Thoracic aorta (tissue), 2 donors: Measurements from ENCODE around the gene SNED1. TPM values are rescaled to one million over a fixed set of nuclear protein-coding genes. Genes with fewer than 3 reads are reported as not detected.

Experiments
- ATAC-seq: fragments of 150-250 bp; one replicate; pipeline ENCODE4 v1.8.0; 2017; ENCODE audit warnings: low read depth; ENCODE audit not compliant: insufficient number of reproducible peaks, low FRiP score
- DNase-seq: peaks from one replicate; pipeline ENCODE4 v3.0.0-alpha.2; 2020; ENCODE audit warnings: low spot score
- H3K27ac ChIP-seq, 2 donors: fragments of 200-600 bp; sonication (generic); 1 replicate in 1 of 2; 2 replicates in 1 of 2; pipeline ENCODE4 v1.5.1; 2016; ENCODE audit warnings: mild to moderate bottlenecking in 2 of 2, moderate library complexity in 2 of 2
- H3K27me3 ChIP-seq: fragments of 200-600 bp; sonication (generic); replicated peaks from 2 replicates; pipeline ENCODE4 v1.6.0; 2016; ENCODE audit warnings: mild to moderate bottlenecking; ENCODE audit not compliant: insufficient read depth
- H3K36me3 ChIP-seq: fragments of 200-600 bp; sonication (generic); one replicate; pipeline ENCODE4 v1.5.1; 2016
- H3K4me1 ChIP-seq, 2 donors: fragments of 200-600 bp; sonication (generic); 1 replicate in 1 of 2; 2 replicates in 1 of 2; pipeline versions ENCODE4 v1.5.1 to v1.6.0; 2016; ENCODE audit warnings: low read depth in 2 of 2, mild to moderate bottlenecking in 1 of 2; ENCODE audit not compliant: control insufficient read depth in 1 of 2
- H3K4me3 ChIP-seq: fragments of 200-600 bp; sonication (generic); 2 replicates; pipeline ENCODE4 v1.5.1; 2016; ENCODE audit warnings: mild to moderate bottlenecking
- H3K9me3 ChIP-seq: fragments of 200-600 bp; sonication (generic); 2 replicates; pipeline ENCODE4 v1.5.1; 2016
- CTCF ChIP-seq: fragments of 200-600 bp; sonication (generic); IDR thresholded peaks from one replicate; pipeline ENCODE4 v1.5.1; 2019; ENCODE audit warnings: antibody characterized with exemption
- total RNA-seq, 2 donors: library from RNA; depleted of rRNA; stranded (reverse); fragments of >200 nt; gene quantifications; one replicate each; pipeline versions ENCODE4 v1.1.0 to v1.2.3, GENCODE V29; 2016

SNED1 gene
- total RNA-seq, 2 donors from 2014 or later, result 133 to 206 TPM

- peaks cover 27 to 48% of the 10 kb centered on the region in 2 donors for H3K4me1 ChIP-seq
- peak overlapping the region; percentile 85 for H3K4me3 ChIP-seq
Measured at GRCh38 chr2:241000831-241001321, 2.5 kb downstream of the SNED1 start.

DNA sequence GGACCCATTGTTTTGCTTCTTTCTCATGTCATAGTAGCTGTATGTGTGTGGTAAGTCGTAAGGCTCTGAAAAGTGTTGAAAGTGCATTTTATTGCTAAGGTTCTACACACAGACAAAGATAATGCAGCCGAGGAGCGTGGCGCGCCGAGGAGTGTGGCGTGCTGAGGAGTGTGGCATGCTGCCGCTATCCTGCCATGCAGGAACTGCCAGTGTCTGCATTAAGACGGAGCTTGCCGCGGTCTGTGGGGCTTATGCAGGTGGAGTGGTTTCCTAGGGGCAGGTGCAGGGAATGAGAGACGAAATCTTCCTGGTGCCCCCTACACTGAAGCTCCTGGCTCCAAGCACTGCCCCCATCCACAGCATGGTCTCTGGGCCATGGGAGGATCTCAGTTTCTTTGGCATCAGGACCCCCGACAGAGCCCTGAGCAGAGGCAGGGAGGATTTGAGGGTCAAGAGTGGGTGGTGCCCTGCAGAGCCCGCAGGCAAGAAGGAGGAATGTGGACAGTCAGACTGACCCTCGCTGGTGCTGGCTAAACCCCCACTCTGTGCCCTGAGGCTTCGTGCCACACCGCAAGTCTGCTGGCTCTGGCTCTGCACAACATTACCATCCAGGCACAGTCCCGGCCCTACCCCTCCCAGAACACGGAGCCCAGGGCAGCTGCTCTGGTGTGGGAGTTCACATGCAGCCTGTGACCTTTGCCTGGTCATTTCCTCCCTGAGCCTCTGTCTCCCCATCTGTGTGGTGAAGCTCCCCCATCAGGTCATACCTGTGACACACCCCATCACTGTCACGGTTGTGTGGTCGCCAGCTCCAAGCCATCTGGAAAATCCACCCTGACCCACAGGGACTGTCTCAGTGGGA is 3.2 kb downstream of the SNED1 start:
- Histone ChIP-seq H3K4me3 (peak overlapping the region; percentile 85), H3K36me3 (peaks cover 14% of the 10 kb centered on the region), H3K27ac (no peak overlapping the region), H3K27me3 (no peaks in the 10 kb centered on the region), H3K4me1 (peaks cover 21 to 40% of the 10 kb centered on the region in 2 donors), H3K9me3 (peaks cover 18% of the 10 kb centered on the region)
- TF ChIP-seq CTCF, result no peak
- ATAC-seq, result no peak
- DNase-seq, result no peak

More at GRCh38 chr2:241000831-241001321, 2.5 kb downstream of the SNED1 start:
- Histone ChIP-seq H3K36me3 (peaks cover 14% of the 10 kb centered on the region), H3K9me3 (peaks cover 18% of the 10 kb centered on the region), H3K27ac (no peak overlapping the region), H3K27me3 (no peaks in the 10 kb centered on the region)
- ATAC-seq, result no peak
- DNase-seq, result no peak
- no peak for TF ChIP-seq CTCF

DNA sequence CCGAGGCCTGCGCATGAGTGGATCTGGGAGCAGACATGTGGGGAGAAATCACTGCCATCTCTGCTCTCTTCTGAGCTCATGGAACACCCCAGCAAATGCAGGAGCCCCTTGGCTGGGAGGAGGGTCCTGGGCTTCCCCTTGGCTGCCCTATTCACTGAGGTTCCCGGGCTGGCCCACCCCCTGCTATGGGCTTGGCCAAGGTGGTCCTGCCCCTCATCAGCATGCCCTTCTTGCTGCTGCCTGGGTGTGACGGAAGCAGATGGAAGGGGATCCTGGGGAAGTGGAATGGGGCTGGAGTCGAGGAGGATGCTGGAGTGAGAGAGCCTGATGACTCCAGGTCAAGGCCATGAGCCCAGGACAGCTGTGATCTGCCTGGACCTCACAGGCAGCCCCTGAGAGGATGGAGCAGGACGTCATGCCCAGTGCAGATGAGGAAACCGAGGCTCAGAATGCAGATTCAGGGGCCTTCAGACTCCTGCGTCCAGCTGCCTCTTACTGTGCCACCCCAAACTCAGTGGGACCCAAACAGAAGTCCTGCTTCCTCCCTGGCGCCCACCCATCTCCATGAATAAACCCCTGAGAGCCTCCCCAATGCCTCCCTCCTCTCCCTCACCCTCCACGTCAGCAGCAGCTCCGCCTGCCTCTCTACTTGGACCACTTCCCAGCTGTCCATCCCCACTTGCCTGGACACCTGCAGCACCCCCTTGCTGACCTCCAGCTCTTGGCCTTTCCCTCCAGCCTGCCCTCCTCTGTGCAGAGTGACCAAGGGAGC is 4.0 kb downstream of the SNED1 start:
- H3K4me1 ChIP-seq, result peaks cover 12 to 32% of the 10 kb centered on the region in 2 donors
- no peak overlapping the region for H3K4me3 ChIP-seq
- H3K9me3 ChIP-seq, result peaks cover 18% of the 10 kb centered on the region
- ATAC-seq, result no peak
- peaks cover 14% of the 10 kb centered on the region for H3K36me3 ChIP-seq
- no peak for DNase-seq
- no peak overlapping the region for H3K27ac ChIP-seq
- H3K27me3 ChIP-seq, result no peaks in the 10 kb centered on the region
- TF ChIP-seq CTCF, result no peak

- H3K27ac ChIP-seq, result no peak overlapping the region
- H3K4me1 ChIP-seq, result peaks cover 7 to 29% of the 10 kb centered on the region in 2 donors
- TF ChIP-seq CTCF, result no peak
- no peak overlapping the region for H3K4me3 ChIP-seq
- ATAC-seq, result no peak
- no peak for DNase-seq
- no peaks in the 10 kb centered on the region for H3K27me3 ChIP-seq
- H3K9me3 ChIP-seq, result peaks cover 18% of the 10 kb centered on the region
- peaks cover 14% of the 10 kb centered on the region for H3K36me3 ChIP-seq
Measured at GRCh38 chr2:241003047-241003360, 4.6 kb downstream of the SNED1 start.

DNA sequence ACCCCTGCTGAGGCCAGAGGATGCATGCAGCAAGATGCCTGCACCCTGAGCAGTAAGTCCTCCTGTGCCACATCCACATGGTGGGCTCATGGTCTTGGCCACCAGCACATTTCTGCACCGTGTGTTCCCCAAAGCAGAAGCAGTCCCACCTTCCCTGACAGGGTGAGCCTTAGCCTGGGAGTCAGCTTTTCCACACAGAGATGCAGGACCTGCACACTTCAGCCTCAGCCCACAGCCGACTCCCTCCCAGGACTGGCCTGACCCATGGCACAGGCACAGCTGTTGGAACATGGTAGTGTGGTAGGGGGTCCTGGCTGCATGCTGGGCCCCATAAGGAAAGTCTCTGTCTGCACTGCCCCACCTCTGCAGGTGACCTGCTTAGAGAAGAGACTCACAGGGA is 5.0 kb downstream of the SNED1 start:
- peaks cover 18% of the 10 kb centered on the region for H3K9me3 ChIP-seq
- H3K27me3 ChIP-seq, result no peaks in the 10 kb centered on the region
- H3K4me3 ChIP-seq, result peak overlapping the region; percentile 2
- H3K27ac ChIP-seq, result no peak overlapping the region
- no peak for ATAC-seq
- no peak for DNase-seq
- peaks cover 7 to 32% of the 10 kb centered on the region in 2 donors for H3K4me1 ChIP-seq
- no peak for TF ChIP-seq CTCF
- peaks cover 14% of the 10 kb centered on the region for H3K36me3 ChIP-seq
